GM18873 (cell line): Measurements from ENCODE around the gene KCND3.

Experiments
- ATAC-seq: cut with Tn5 transposase; IDR thresholded peaks from one replicate; pipeline ENCODE4 v1.9.1; 2021; ENCODE audit warnings: mild to moderate bottlenecking, moderate library complexity, moderate number of reproducible peaks; ENCODE audit not compliant: unreplicated experiment, low FRiP score

The KCND3 gene

GRCh38 chr1:111961016-111961415, 28.5 kb downstream of the KCND3 start:
- ATAC-seq, result no peak

- ATAC-seq, result no peak
These were observed 30.0 kb downstream of the KCND3 start for GRCh38 chr1:111959436-111959835.

GRCh38 chr1:111958851-111959250, 30.6 kb downstream of the KCND3 start:
- no peak for ATAC-seq

GRCh38 chr1:111958075-111958474, 31.4 kb downstream of the KCND3 start:
- no peak for ATAC-seq

- ATAC-seq, result no peak
These were observed 33.2 kb downstream of the KCND3 start for GRCh38 chr1:111956155-111956771.

GRCh38 chr1:111955755-111956154, 33.7 kb downstream of the KCND3 start:
- ATAC-seq, result no peak

- ATAC-seq, result no peak
These were observed 35.7 kb downstream of the KCND3 start for GRCh38 chr1:111953797-111954196.

- no peak for ATAC-seq
These were observed 37.3 kb downstream of the KCND3 start for GRCh38 chr1:111952125-111952657.

- no peak for ATAC-seq
These were observed 41.0 kb downstream of the KCND3 start for GRCh38 chr1:111948209-111949171.

GRCh38 chr1:111943846-111944749, 45.4 kb downstream of the KCND3 start:
- no peak for ATAC-seq

GRCh38 chr1:111943066-111943465, 46.4 kb downstream of the KCND3 start:
- ATAC-seq, result no peak

GRCh38 chr1:111938536-111938935, 50.9 kb downstream of the KCND3 start:
- ATAC-seq, result no peak

- no peak for ATAC-seq
These were observed 51.3 kb downstream of the KCND3 start for GRCh38 chr1:111938123-111938522.

GRCh38 chr1:111937147-111937725, 52.2 kb downstream of the KCND3 start:
- ATAC-seq, result no peak

GRCh38 chr1:111934106-111934852, 55.2 kb downstream of the KCND3 start:
- ATAC-seq, result no peak

- no peak for ATAC-seq
These were observed 59.1 kb downstream of the KCND3 start for GRCh38 chr1:111930356-111930755.

- no peak for ATAC-seq
These were observed 60.9 kb downstream of the KCND3 start for GRCh38 chr1:111928531-111928930.

GRCh38 chr1:111927652-111928051, 61.8 kb downstream of the KCND3 start:
- no peak for ATAC-seq

GRCh38 chr1:111924786-111925185, 64.7 kb downstream of the KCND3 start:
- ATAC-seq, result no peak
